ENCODE data around the gene SLC35F3.

DNA sequence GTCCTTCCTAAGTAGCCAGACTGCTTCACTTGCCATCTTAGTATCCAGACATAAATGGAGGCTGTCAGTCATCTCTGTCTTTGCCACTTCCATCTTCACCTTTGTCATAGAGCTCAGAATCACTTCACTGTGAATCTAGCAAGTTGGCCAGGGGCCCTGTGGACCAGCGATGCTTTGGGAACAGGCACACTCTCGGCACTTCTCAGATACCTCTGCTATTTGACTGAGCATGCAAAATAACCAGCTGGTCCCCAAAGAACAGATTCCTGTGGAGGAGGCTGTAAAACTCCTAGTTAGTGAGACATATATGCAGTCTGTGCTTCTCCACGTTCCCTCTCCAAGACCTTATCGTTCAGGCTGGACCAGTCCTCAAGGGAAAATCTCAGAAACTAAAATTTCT, 392.0 kb downstream of the SLC35F3 start:
- TF ChIP-seq CTCF (IDR thresholded peaks at IDR 0.05; ENCODE audit: low read depth, low read length, missing input control) (no peak), SP1 (IDR thresholded peaks at IDR 0.05) (no peak), ATF3 (IDR thresholded peaks at IDR 0.05) (no peak), MAX (IDR thresholded peaks at IDR 0.05) (no peak), RAD21 (IDR thresholded peaks at IDR 0.05) (no peak), TAF1 (conservative IDR thresholded peaks at IDR 0.05) (no peak), EGR1 (IDR thresholded peaks at IDR 0.05; ENCODE audit: low read depth in 2 of 2) (no peak), FOXA1 (IDR thresholded peaks at IDR 0.05) (no peak), RXRA (IDR thresholded peaks at IDR 0.05) (no peak), REST (IDR thresholded peaks at IDR 0.05) (no peak), YY1 (IDR thresholded peaks at IDR 0.05) (no peak), GABPA (IDR thresholded peaks at IDR 0.05 in 1 of 2, conservative IDR thresholded peaks at IDR 0.05 in 1 of 2) (no peak), ZBTB33 (IDR thresholded peaks at IDR 0.05) (no peak), NR2F2 (IDR thresholded peaks at IDR 0.05) (no peak)
